NCI-H2081 (cell line): ENCODE results near the gene FBXW11.
A peak's percentile ranks its signal among the peaks of the same experiment; 100 is the strongest.

Experiments
- DNase-seq, 2 experiments: peaks; one replicate each; lab custom pipeline; 2025; lab: John Stamatoyannopoulos, UW

FBXW11 gene

GRCh38 chr5:171841984-171842776 lies 164.3 kb downstream of the FBXW11 start:
- no peak for DNase-seq

- DNase-seq, result no peak
Observed at GRCh38 chr5:171840711-171841522, 165.5 kb downstream of the FBXW11 start.

DNA sequence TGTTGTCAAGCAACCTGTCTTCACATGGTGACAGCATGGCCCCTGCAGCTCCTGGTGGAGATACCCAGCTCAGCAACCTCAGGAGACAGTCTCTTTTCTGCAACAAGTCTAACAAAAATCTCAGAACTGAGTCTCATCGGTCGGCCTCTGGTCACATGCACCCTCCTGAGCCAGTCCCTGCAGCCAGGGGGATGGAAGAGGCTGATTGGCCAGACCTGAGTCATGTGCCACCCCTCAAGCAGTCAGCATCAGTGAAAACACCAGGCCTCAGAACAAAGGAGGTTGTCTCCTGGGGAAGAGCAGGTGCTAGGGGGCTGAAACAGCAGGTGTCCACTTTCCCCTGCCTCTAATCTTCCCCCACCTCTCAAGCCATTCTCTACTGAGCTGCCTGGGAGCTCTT lies 166.4 kb downstream of the FBXW11 start:
- DNase-seq, result peak in 1 of 2 experiments; percentile 21

DNA sequence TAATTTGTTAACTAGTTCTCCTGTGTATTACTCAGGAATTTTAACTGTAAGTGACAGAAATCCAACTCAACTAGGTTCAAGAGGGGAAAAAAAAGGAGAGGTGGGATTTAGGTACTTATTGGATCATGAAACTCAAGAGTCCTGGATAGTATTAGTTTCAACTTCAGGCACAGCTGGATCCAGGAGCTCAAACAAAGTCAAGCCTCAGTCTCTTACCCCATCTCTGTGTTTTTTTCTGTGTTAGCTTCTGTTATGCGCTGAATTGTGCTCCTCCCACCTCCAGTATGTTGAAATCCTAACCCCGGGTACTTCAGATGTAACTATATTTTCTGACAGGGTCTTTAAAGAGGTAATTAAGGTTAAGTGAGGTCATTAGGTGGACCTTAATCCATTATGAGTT lies 167.3 kb downstream of the FBXW11 start:
- no peak for DNase-seq

DNA sequence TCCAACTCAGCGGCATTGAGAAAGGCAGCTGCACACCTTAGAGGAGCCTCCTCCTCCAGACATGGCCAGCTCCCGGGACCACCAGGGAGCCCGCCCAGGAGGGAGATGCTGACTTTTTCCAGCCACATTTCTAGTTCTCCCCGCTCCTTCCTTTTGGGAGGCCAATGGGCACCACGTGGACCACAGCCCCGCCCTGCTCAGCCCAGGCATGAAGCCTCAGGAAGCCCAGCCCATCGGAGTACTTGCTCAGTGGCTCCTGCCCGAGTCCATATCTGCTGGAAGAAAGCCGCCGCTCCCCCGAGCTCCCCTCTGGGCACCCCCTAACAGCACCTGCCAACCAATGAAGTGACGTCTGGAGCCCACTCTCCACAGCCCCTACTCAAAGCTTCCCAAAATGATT lies 168.4 kb downstream of the FBXW11 start:
- no peak for DNase-seq

- no peak for DNase-seq
Observed at GRCh38 chr5:171837522-171837921, 168.9 kb downstream of the FBXW11 start.

DNA sequence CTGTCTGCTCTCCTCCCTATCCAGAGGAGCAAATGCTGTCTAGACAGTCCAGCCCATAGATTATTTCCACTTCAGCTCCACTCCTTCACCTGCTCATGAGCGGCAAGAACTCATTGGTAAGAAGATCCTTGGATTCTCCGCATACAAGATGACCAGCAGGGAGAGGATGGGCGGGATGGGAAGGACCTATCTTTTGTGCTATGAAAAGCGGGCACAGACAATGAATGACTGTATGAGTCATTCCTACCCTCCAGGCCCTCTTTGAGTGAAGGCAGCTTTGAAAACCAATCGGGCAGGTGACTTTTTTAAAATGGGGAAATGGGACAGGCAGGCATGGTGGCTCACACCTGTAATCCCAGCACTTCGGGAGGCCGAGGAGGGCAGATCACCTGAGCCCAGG lies 171.4 kb downstream of the FBXW11 start:
- DNase-seq, result no peak

DNA sequence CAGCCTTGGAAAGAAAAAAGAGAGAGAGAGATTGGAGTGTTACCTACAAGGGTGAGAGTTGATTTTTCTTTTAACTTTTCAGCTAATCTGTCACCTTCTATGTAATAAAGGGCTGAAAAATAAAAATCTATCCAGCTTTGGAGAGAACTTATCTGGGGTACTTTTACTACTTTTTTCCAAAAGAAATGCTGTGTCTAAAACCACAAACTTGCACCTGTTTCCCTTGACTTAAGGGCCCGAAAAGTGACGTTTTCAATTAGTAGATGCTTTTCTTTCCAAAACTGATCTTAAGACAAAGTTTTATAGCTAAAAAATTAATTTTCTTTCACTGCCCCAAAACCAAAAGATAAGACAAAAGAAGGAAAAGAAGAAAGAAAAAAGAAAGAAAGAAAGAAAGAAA lies 172.0 kb downstream of the FBXW11 start:
- DNase-seq, result no peak

- no peak for DNase-seq
Observed at GRCh38 chr5:171832775-171833174, 173.7 kb downstream of the FBXW11 start.

GRCh38 chr5:171830686-171831085 lies 175.8 kb downstream of the FBXW11 start:
- DNase-seq, result no peak

GRCh38 chr5:171827162-171827561 lies 179.3 kb downstream of the FBXW11 start:
- no peak for DNase-seq

- no peak for DNase-seq
Observed at GRCh38 chr5:171826132-171826531, 180.3 kb downstream of the FBXW11 start.

DNA sequence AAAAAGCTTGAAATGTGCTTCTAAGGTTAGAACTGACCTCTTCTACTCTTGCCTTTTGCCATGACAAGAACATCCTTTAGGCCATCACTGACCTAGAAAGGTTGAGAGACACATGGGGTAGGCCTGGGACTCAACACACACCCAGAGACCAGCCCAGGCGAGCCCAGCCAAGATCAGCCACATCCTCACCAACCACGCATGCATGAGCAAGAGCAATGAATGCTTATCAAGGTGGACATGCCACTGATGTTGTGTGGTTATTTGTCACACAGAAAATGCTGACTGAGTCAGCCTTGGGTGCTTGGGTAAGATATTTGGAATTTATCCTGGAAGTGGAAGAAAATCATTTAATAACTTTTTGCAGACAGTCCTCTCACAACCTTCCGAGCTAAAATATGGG lies 181.4 kb downstream of the FBXW11 start:
- DNase-seq, result no peak

GRCh38 chr5:171823269-171823668 lies 183.2 kb downstream of the FBXW11 start:
- no peak for DNase-seq

- no peak for DNase-seq
Observed at GRCh38 chr5:171821286-171821685, 185.2 kb downstream of the FBXW11 start.

- no peak for DNase-seq
Observed at GRCh38 chr5:171820561-171820960, 185.9 kb downstream of the FBXW11 start.

- DNase-seq, result no peak
Observed at GRCh38 chr5:171816666-171817065, 189.8 kb downstream of the FBXW11 start.

GRCh38 chr5:171813813-171814490 lies 192.5 kb downstream of the FBXW11 start:
- no peak for DNase-seq

- DNase-seq, result no peak
Observed at GRCh38 chr5:171813270-171813669, 193.2 kb downstream of the FBXW11 start.
